Measurements from ENCODE around the gene FAH.

DNA sequence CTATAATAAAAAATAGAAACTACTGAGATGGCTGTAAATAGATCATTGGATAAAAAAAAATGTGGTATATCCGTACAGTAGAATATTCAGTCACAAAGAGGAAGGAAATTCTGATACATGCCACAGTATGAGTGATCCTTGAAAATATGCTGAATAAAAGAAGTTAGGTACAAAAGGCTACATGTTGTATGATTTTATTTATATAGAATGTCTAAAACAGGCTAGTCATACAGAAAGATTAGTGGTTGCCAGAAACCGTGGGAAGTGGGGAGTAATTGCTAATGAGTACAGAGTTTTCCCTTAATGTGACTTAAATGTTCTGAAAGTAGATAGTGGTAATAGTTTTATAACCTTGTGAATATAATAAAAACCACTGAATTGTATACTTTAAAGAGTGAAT is 24.9 kb upstream of the FAH start:
- TF ChIP-seq, protein P1, sequence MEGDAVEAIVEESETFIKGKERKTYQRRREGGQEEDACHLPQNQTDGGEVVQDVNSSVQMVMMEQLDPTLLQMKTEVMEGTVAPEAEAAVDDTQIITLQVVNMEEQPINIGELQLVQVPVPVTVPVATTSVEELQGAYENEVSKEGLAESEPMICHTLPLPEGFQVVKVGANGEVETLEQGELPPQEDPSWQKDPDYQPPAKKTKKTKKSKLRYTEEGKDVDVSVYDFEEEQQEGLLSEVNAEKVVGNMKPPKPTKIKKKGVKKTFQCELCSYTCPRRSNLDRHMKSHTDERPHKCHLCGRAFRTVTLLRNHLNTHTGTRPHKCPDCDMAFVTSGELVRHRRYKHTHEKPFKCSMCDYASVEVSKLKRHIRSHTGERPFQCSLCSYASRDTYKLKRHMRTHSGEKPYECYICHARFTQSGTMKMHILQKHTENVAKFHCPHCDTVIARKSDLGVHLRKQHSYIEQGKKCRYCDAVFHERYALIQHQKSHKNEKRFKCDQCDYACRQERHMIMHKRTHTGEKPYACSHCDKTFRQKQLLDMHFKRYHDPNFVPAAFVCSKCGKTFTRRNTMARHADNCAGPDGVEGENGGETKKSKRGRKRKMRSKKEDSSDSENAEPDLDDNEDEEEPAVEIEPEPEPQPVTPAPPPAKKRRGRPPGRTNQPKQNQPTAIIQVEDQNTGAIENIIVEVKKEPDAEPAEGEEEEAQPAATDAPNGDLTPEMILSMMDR (optimal IDR thresholded peaks at IDR 0.05 in 1 of 3, IDR thresholded peaks at IDR 0.05 in 1 of 3, conservative IDR thresholded peaks at IDR 0.05 in 1 of 3; ENCODE audit: extremely low read depth in 1 of 3, insufficient read depth in 2 of 3, low read length in 3 of 3) = no peak
- TF ChIP-seq EZH2 (IDR thresholded peaks at IDR 0.05; ENCODE audit: low read length) = no peak

All from keratinocyte (primary cell).